PC-9 (cell line): Measurements from ENCODE around the gene HCN4.

Experiments used
- EZH2 ChIP-seq: fragments of 200-600 bp; sonication (generic); IDR thresholded peaks from 2 replicates; pipeline ENCODE4 v1.8.0; 2017; ENCODE audit warnings: antibody characterized with exemption, low read depth
- TF ChIP-seq, protein P1 (sequence below): fragments of 200-600 bp; sonication (generic); conservative IDR thresholded peaks from 2 replicates; pipeline ENCODE4 v1.6.1; 2017; ENCODE audit warnings: mixed run types, antibody characterized with exemption, mild to moderate bottlenecking, moderate library complexity

DNA sequence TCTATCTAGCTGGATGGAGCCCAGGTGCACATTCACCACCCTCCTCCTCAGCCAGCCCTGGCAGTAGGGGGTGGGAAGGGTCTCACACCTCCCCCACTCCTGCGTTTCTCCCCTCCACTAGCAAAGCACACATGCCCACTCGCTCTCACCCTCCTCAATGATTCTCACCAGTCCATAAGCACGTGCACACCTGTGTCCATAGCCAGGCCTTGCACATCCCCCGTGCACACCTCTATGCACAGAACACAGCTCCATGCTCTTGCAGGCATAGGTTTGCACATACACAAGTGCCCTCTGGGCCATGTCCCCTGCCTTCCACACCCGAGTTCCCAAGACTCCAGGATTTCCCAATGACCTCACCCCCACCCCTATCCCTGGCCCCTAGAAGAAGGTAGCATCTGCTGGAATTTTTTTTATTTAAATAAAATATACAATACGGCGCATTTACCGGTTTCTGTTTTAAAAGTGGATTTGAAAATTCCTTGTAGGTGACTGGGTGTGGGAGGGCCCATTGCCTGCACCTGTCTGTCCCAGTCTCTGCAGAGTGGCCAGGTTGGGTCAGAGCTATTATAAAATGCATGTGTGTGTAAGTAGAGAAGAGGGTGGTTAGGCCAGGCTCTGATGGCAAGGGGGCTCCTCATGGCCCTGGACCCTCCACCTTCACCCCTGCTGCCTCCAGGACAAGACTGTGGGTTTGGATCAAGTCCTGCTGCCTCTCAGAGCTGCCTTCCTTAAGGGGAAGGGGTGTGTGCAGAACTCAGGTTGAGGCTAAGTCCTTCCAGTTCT, 49.1 kb downstream of the HCN4 start:
- TF ChIP-seq, protein P1, sequence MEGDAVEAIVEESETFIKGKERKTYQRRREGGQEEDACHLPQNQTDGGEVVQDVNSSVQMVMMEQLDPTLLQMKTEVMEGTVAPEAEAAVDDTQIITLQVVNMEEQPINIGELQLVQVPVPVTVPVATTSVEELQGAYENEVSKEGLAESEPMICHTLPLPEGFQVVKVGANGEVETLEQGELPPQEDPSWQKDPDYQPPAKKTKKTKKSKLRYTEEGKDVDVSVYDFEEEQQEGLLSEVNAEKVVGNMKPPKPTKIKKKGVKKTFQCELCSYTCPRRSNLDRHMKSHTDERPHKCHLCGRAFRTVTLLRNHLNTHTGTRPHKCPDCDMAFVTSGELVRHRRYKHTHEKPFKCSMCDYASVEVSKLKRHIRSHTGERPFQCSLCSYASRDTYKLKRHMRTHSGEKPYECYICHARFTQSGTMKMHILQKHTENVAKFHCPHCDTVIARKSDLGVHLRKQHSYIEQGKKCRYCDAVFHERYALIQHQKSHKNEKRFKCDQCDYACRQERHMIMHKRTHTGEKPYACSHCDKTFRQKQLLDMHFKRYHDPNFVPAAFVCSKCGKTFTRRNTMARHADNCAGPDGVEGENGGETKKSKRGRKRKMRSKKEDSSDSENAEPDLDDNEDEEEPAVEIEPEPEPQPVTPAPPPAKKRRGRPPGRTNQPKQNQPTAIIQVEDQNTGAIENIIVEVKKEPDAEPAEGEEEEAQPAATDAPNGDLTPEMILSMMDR = no peak
- no peak for TF ChIP-seq EZH2
